Osteocyte (in vitro differentiated cells): ENCODE results near the gene ORM2. TPM values are rescaled to one million over a fixed set of nuclear protein-coding genes. Genes with fewer than 3 reads are reported as not detected.
"Not testable (repeated sequence)": the region's sequence is repeated elsewhere in the genome, so short reads cannot be mapped to it uniquely, and the experiment has no call there.

Source experiments
- DNase-seq: peaks from one replicate; pipeline ENCODE4 v3.0.0; 2021; ENCODE audit warnings: mixed read lengths; ENCODE audit not compliant: unreplicated experiment; ENCODE audit errors: extremely low spot score
- H3K27ac Mint-ChIP-seq: one replicate; pipeline ENCODE4 v1.8.0; 2021; ENCODE audit warnings: mild to moderate bottlenecking, mixed read lengths; ENCODE audit not compliant: unreplicated experiment
- H3K27me3 Mint-ChIP-seq: one replicate; pipeline ENCODE4 v1.8.0; 2021; ENCODE audit warnings: mixed read lengths; ENCODE audit not compliant: unreplicated experiment
- H3K36me3 Mint-ChIP-seq: one replicate; pipeline ENCODE4 v1.8.0; 2021; ENCODE audit warnings: mixed read lengths; ENCODE audit not compliant: unreplicated experiment
- H3K4me1 Mint-ChIP-seq: one replicate; pipeline ENCODE4 v1.8.0; 2021; ENCODE audit warnings: mixed read lengths; ENCODE audit not compliant: unreplicated experiment
- H3K4me3 Mint-ChIP-seq: one replicate; pipeline ENCODE4 v1.8.0; 2021; ENCODE audit warnings: mild to moderate bottlenecking, moderate library complexity, mixed read lengths; ENCODE audit not compliant: unreplicated experiment
- H3K9me3 Mint-ChIP-seq: one replicate; pipeline ENCODE4 v1.8.0; 2021; ENCODE audit warnings: mixed read lengths; ENCODE audit not compliant: unreplicated experiment
- total RNA-seq: library from RNA; stranded (reverse); gene quantifications from 2 replicates; pipeline ENCODE4 v1.2.1, GENCODE V29; 2021
- TF ChIP-seq, protein P1 (sequence below): fragments of 200-600 bp; sonication (generic); IDR thresholded peaks from 2 replicates; pipeline ENCODE4 v1.5.0; 2021; ENCODE audit warnings: antibody characterized with exemption, mild to moderate bottlenecking, moderate library complexity

ORM2 gene
- total RNA-seq, 1 donor from 2014 or later = not detected

- not testable (repeated sequence) for DNase-seq, H3K9me3 Mint-ChIP-seq, H3K27ac Mint-ChIP-seq
Measured at GRCh38 chr9:114333718-114334117, 4.0 kb downstream of the ORM2 start.

DNA sequence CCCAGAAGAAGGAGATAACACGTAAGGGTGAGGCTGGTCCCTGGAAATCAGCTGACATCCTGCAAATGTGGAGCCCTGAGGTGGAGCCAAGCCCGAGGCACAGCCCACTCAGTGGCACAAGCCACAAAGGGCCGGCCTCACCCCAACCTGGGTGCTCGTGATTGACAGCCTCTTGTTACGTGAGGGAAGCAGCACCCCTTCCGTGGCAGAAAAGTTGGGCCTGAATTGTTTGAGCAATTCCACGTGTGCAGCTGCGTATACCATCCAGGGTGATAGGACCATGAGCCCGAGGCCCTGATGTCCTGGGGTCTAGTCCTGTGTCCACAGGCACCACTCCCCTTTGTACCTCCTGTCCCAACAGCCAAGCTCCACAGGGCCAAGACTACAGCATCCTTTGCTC is 4.8 kb downstream of the ORM2 start:
- Mint-ChIP-seq H3K27ac (no peak overlapping the region), H3K4me3 (no peak overlapping the region), H3K9me3 (no peaks in the 10 kb centered on the region), H3K27me3 (no peaks in the 10 kb centered on the region), H3K36me3 (peaks cover 23% of the 10 kb centered on the region), H3K4me1 (no peaks in the 10 kb centered on the region)
- no peak for DNase-seq
- TF ChIP-seq, protein P1, sequence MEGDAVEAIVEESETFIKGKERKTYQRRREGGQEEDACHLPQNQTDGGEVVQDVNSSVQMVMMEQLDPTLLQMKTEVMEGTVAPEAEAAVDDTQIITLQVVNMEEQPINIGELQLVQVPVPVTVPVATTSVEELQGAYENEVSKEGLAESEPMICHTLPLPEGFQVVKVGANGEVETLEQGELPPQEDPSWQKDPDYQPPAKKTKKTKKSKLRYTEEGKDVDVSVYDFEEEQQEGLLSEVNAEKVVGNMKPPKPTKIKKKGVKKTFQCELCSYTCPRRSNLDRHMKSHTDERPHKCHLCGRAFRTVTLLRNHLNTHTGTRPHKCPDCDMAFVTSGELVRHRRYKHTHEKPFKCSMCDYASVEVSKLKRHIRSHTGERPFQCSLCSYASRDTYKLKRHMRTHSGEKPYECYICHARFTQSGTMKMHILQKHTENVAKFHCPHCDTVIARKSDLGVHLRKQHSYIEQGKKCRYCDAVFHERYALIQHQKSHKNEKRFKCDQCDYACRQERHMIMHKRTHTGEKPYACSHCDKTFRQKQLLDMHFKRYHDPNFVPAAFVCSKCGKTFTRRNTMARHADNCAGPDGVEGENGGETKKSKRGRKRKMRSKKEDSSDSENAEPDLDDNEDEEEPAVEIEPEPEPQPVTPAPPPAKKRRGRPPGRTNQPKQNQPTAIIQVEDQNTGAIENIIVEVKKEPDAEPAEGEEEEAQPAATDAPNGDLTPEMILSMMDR = no peak

More at GRCh38 chr9:114333718-114334117, 4.0 kb downstream of the ORM2 start:
- not testable (repeated sequence) for H3K27me3 Mint-ChIP-seq, H3K4me3 Mint-ChIP-seq, H3K4me1 Mint-ChIP-seq
- H3K36me3 Mint-ChIP-seq = peaks cover 18% of the 10 kb centered on the region

GRCh38 chr9:114335745-114336144 is 6.1 kb downstream of the ORM2 start:
- TF ChIP-seq, protein P1 = no peak
- peaks cover 28% of the 10 kb centered on the region for H3K36me3 Mint-ChIP-seq
- no peaks in the 10 kb centered on the region for H3K4me1 Mint-ChIP-seq
- H3K4me3 Mint-ChIP-seq = no peak overlapping the region
- no peaks in the 10 kb centered on the region for H3K27me3 Mint-ChIP-seq
- no peak overlapping the region for H3K27ac Mint-ChIP-seq
- no peak for DNase-seq
- H3K9me3 Mint-ChIP-seq = no peaks in the 10 kb centered on the region

DNA sequence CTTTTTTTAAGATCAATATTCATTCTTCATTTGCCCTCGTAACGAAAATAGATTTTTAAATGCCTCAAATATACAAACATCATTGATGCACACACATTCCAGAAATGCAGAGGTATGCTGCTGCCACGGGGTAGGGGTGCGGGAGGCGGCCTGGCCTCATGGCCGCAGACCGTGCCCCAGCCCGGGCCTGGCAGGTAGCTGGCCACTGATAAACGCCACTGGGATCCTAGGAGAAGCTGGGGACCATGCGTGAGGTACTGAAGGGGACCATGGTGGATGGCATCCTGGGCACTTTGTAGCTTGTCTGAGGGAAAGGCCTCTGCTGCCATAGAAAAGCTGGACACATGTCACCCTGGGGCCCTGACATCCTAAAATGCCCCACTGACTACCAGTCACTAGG is 6.5 kb downstream of the ORM2 start:
- TF ChIP-seq, protein P1 = no peak
- H3K36me3 Mint-ChIP-seq = peaks cover 32% of the 10 kb centered on the region
- no peak for DNase-seq
- no peaks in the 10 kb centered on the region for H3K4me1 Mint-ChIP-seq
- H3K27me3 Mint-ChIP-seq = no peaks in the 10 kb centered on the region
- no peaks in the 10 kb centered on the region for H3K9me3 Mint-ChIP-seq
- no peak overlapping the region for H3K4me3 Mint-ChIP-seq
- H3K27ac Mint-ChIP-seq = no peak overlapping the region

DNA sequence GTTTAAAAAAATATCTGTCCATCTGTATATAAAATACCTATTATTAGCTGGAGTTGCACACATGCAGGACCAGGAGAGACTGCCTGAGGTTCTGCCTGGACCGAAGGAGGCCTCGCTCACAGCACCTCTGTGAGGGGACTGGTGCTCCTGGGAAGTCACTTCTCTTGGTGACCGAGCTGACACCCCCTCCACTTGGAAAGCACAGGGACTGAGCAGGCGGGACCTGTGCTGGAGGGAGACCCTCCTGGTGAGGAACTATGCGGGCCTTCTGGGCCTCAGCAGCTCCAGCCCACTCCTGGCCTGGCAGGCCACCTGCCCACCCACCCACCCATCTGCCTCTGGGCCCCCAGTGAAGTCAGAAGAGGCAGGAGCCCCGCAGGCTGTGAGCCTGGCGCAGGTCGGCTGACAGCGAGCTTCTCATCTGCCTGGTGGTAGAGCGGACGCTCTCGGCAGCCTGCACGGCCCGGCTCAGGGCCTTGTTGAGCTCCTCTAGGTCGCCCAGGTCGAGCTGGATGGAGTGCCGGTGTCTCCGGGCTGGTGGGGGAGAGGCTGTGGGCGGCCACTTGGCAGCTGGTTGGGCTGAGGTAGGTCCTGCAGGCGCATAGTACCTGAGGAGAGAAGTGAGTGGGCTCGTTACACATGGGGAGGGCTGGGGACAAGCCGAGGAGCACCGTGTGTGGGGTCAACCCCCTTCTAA is 7.2 kb downstream of the ORM2 start:
- no peak overlapping the region for H3K4me3 Mint-ChIP-seq
- no peak for DNase-seq
- no peaks in the 10 kb centered on the region for H3K9me3 Mint-ChIP-seq
- no peaks in the 10 kb centered on the region for H3K27me3 Mint-ChIP-seq
- no peak overlapping the region for H3K27ac Mint-ChIP-seq
- H3K36me3 Mint-ChIP-seq = peaks cover 38% of the 10 kb centered on the region
- TF ChIP-seq, protein P1 = no peak
- no peaks in the 10 kb centered on the region for H3K4me1 Mint-ChIP-seq
